Lower leg skin (tissue), 4 donors: Measurements from ENCODE around the gene MITF. TPM values are rescaled to one million over a fixed set of nuclear protein-coding genes. Genes with fewer than 3 reads are reported as not detected.

Source experiments
- DNase-seq, 2 donors: peaks; one replicate each; pipeline ENCODE4 v3.0.0-alpha.2; 2019; ENCODE audit warnings: low spot score in 2 of 2
- H3K4me3 ChIP-seq: fragments of 200-600 bp; sonication (generic); 2 replicates; pipeline ENCODE4 v1.5.1; 2017; ENCODE audit warnings: mild to moderate bottlenecking, low read depth; ENCODE audit not compliant: poor library complexity, severe bottlenecking
- CTCF ChIP-seq, 3 donors: fragments of 450-650 bp; IDR thresholded peaks; one replicate each; pipeline ENCODE4 v1.5.1; 2016; ENCODE audit warnings: antibody characterized with exemption in 3 of 3, mild to moderate bottlenecking in 3 of 3, moderate library complexity in 2 of 3
- POLR2A ChIP-seq, 2 donors: fragments of 450-650 bp; IDR thresholded peaks; one replicate each; pipeline ENCODE4 v1.6.1; 2016 to 2017; ENCODE audit warnings: antibody characterized with exemption in 2 of 2, mild to moderate bottlenecking in 1 of 2, moderate library complexity in 1 of 2
- WGBS, 2 donors: methylation state at CpG; one replicate each; pipeline ENCODE4 v1.1.5; 2018; 5-methylcytosine and 5-hydroxymethylcytosine counted together
- intact Hi-C: fragments of 100-400 bp; cut with DNase I; formaldehyde crosslinking; loops from one replicate; pipeline ENCODE4 v1.15.0; 2023; ENCODE audit warnings: low total_unique reads
- total RNA-seq, 4 donors: library from RNA; depleted of rRNA; stranded (reverse); fragments of >200 nt; gene quantifications; one replicate each; pipeline ENCODE4 v1.1.0, GENCODE V29; 2016

Gene MITF
- total RNA-seq, 4 donors from 2014 or later, result 12.9 to 22.9 (median 17.1) TPM

GRCh38 chr3:69893274-69893673 lies 154.0 kb downstream of the MITF start:
- no peak overlapping the region for H3K4me3 ChIP-seq
- 79 to 88% methylated on average over 4 of the region's 4 CpGs for WGBS, 2 donors
- intact Hi-C loops, result no loop called here
- no peak for DNase-seq
- TF ChIP-seq CTCF (IDR thresholded peaks at IDR 0.05) (no peak), POLR2A (IDR thresholded peaks at IDR 0.05) (no peak)

GRCh38 chr3:69896095-69896494 lies 156.8 kb downstream of the MITF start:
- DNase-seq, result no peak
- intact Hi-C loops, result no loop called here
- no peak for TF ChIP-seq CTCF (IDR thresholded peaks at IDR 0.05)
- TF ChIP-seq POLR2A (IDR thresholded peaks at IDR 0.05), result no peak
- H3K4me3 ChIP-seq, result no peak overlapping the region
- WGBS, 2 donors, result 90% methylated on average over 1 of the region's 1 CpG

GRCh38 chr3:69900331-69900730 lies 161.1 kb downstream of the MITF start:
- no peak for TF ChIP-seq CTCF (IDR thresholded peaks at IDR 0.05)
- TF ChIP-seq POLR2A (IDR thresholded peaks at IDR 0.05), result no peak
- no peak overlapping the region for H3K4me3 ChIP-seq
- intact Hi-C loops, result no loop called here
- WGBS, 2 donors, result 62 to 68% methylated on average over 1 of the region's 1 CpG
- DNase-seq, result no peak

GRCh38 chr3:69901802-69902201 lies 162.5 kb downstream of the MITF start:
- 97 to 100% methylated on average over 1 of the region's 1 CpG for whole genome bisulfite sequencing, 2 donors
- TF ChIP-seq POLR2A (IDR thresholded peaks at IDR 0.05), result no peak
- TF ChIP-seq CTCF (IDR thresholded peaks at IDR 0.05), result no peak
- intact Hi-C loops, result no loop called here
- H3K4me3 ChIP-seq, result no peak overlapping the region
- no peak for DNase-seq

GRCh38 chr3:69902386-69902785 lies 163.1 kb downstream of the MITF start:
- no peak overlapping the region for H3K4me3 ChIP-seq
- TF ChIP-seq POLR2A (IDR thresholded peaks at IDR 0.05), result no peak
- TF ChIP-seq CTCF (IDR thresholded peaks at IDR 0.05), result no peak
- WGBS, 2 donors, result 71 to 87% methylated on average over 1 of the region's 1 CpG
- intact Hi-C loops, result no loop called here
- no peak for DNase-seq

- intact Hi-C loops, result no loop called here
- 95 to 98% methylated on average over 2 of the region's 2 CpGs for WGBS, 2 donors
- H3K4me3 ChIP-seq, result no peak overlapping the region
- DNase-seq, result no peak
- no peak for TF ChIP-seq POLR2A (IDR thresholded peaks at IDR 0.05)
- no peak for TF ChIP-seq CTCF (IDR thresholded peaks at IDR 0.05)
These were observed 167.2 kb downstream of the MITF start for GRCh38 chr3:69906351-69906966.
